Caco-2 (cell line): ENCODE results near the gene PPP2R1A. TPM values are rescaled to one million over a fixed set of nuclear protein-coding genes. Genes with fewer than 3 reads are reported as not detected.
"Not testable (repeated sequence)": the region's sequence is repeated elsewhere in the genome, so short reads cannot be mapped to it uniquely, and the experiment has no call there.

ENCODE experiments used
- BruUV-seq: library from RNA; stranded (reverse); fragments of 400-500 nt; replicated peaks from 2 replicates; lab custom pipeline; 2021; lab: Mats Ljungman, UMichigan
- CTCF ChIA-PET: fragments of 300-600 bp; sonication (Branson Sonifier 250); formaldehyde crosslinking; loops from one replicate; lab custom pipeline; 2022; ENCODE audit warnings: antibody characterized with exemption; lab: Charles Lee
- POLR2A ChIA-PET: fragments of 300-600 bp; sonication (Branson Sonifier 250); formaldehyde crosslinking; loops from one replicate; lab custom pipeline; 2022; ENCODE audit warnings: antibody characterized with exemption; lab: Charles Lee
- DNase-seq, 2 experiments: peaks; one replicate each; pipeline versions ENCODE4 v3.0.0 to v3.0.0-alpha.2; 2020 to 2022
- H3K27me3 ChIP-seq: replicated peaks from 2 replicates; pipeline ENCODE4 v1.6.0; 2011; ENCODE audit warnings: low read length; ENCODE audit not compliant: control insufficient read depth, insufficient read depth
- H3K36me3 ChIP-seq: 2 replicates; pipeline ENCODE4 v1.5.1; 2011; ENCODE audit warnings: low read length; ENCODE audit not compliant: control insufficient read depth, insufficient read depth
- H3K4me1 ChIP-seq: fragments of 250-450 bp; sonication (Bioruptor Pico); 2 replicates; pipeline ENCODE4 v1.5.1; 2020; ENCODE audit warnings: mild to moderate bottlenecking
- H3K4me3 ChIP-seq: 2 replicates; pipeline ENCODE4 v1.5.1; 2011; ENCODE audit warnings: low read depth, mild to moderate bottlenecking, control low read depth, low read length
- H3K9me3 ChIP-seq: fragments of 250-450 bp; sonication (Bioruptor Pico); 2 replicates; pipeline ENCODE4 v1.5.1; 2020; ENCODE audit warnings: mild to moderate bottlenecking, moderate library complexity
- H3K27ac Mint-ChIP-seq: one replicate; pipeline ENCODE4 v1.8.0; 2022; ENCODE audit warnings: mixed read lengths; ENCODE audit not compliant: unreplicated experiment
- H3K27me3 Mint-ChIP-seq: one replicate; pipeline ENCODE4 v1.8.0; 2022; ENCODE audit warnings: mixed read lengths; ENCODE audit not compliant: insufficient read depth, unreplicated experiment
- H3K36me3 Mint-ChIP-seq: one replicate; pipeline ENCODE4 v1.8.0; 2022; ENCODE audit warnings: mild to moderate bottlenecking, mixed read lengths; ENCODE audit not compliant: insufficient read depth, unreplicated experiment
- H3K4me1 Mint-ChIP-seq: one replicate; pipeline ENCODE4 v1.8.0; 2022; ENCODE audit warnings: low read depth, mixed read lengths; ENCODE audit not compliant: unreplicated experiment
- H3K4me3 Mint-ChIP-seq: one replicate; pipeline ENCODE4 v1.8.0; 2022; ENCODE audit warnings: mild to moderate bottlenecking, moderate library complexity, mixed read lengths; ENCODE audit not compliant: unreplicated experiment
- H3K9me3 Mint-ChIP-seq: one replicate; pipeline ENCODE4 v1.8.0; 2022; ENCODE audit warnings: mixed read lengths; ENCODE audit not compliant: unreplicated experiment
- CTCF ChIP-seq, 2 experiments: fragments of 200-600 bp in 1 of 2; IDR thresholded peaks; 1 replicate in 1 of 2; 2 replicates in 1 of 2; pipeline versions ENCODE4 v1.5.1 to v1.8.0; 2011 to 2022; ENCODE audit warnings: antibody characterized with exemption in 1 of 2, control low read depth in 1 of 2, inconsistent platforms in 1 of 2, low read depth in 1 of 2, low read length in 1 of 2, mild to moderate bottlenecking in 1 of 2, moderate library complexity in 1 of 2; ENCODE audit not compliant: insufficient read depth in 1 of 2, severe bottlenecking in 1 of 2, unreplicated experiment in 1 of 2
- intact Hi-C: fragments of 100-400 bp; cut with micrococcal nuclease; formaldehyde crosslinking; loops from one replicate; pipeline ENCODE4 v1.10.0; 2022; ENCODE audit not compliant: unreplicated experiment
- total RNA-seq: library from RNA; stranded (reverse); gene quantifications from 2 replicates; pipeline ENCODE4 v1.2.3, GENCODE V29; 2022

The PPP2R1A gene
- total RNA-seq, 1 experiment from 2014 or later: 279 TPM

- CTCF ChIA-PET: no interaction called here
- no peak overlapping the region for H3K27ac Mint-ChIP-seq
- H3K4me3 Mint-ChIP-seq: no peak overlapping the region
- no peaks in the 10 kb centered on the region for H3K36me3 Mint-ChIP-seq
- no peaks in the 10 kb centered on the region for H3K27me3 ChIP-seq
- peaks cover 13% of the 10 kb centered on the region for H3K9me3 Mint-ChIP-seq
- TF ChIP-seq CTCF (IDR thresholded peaks at IDR 0.05; ENCODE audit: insufficient read depth in 1 of 2, low read depth in 1 of 2, low read length in 1 of 2, severe bottlenecking in 1 of 2, unreplicated experiment in 1 of 2): no peak
- no peaks in the 10 kb centered on the region for H3K4me1 ChIP-seq
- intact Hi-C loops: no loop called here
- peaks cover 11% of the 10 kb centered on the region; the same call in 1 of the 2 replicates for H3K9me3 ChIP-seq
- no peak overlapping the region for H3K4me3 ChIP-seq
- H3K36me3 ChIP-seq: no peaks in the 10 kb centered on the region
- no peaks in the 10 kb centered on the region for H3K27me3 Mint-ChIP-seq
- H3K4me1 Mint-ChIP-seq: no peaks in the 10 kb centered on the region
- DNase-seq: no peak
- POLR2A ChIA-PET: no interaction called here
- BruUV-seq: no TSS peak
Observed at GRCh38 chr19:52258426-52258825, 68.6 kb downstream of the PPP2R1A start.

DNA sequence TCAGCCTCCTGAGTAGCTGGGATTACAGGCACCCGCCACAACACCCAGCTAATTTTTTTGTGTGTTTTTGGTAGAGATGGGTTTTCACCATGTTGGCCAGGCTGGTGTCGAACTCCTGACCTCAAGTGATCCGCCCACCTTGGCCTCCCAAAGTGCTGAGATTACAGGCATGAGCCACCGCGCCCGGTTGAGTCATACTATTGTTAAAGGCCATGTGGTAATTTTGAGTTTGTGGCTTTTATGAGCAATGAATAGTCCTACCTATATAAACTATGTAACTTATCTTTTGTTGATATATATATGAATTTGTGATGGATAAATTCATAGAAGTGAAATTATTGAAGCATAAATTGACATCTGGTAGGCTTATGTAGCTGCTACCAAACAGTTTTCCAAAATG, 75.7 kb downstream of the PPP2R1A start:
- H3K9me3 Mint-ChIP-seq, H3K9me3 ChIP-seq, CTCF ChIA-PET, H3K27me3 Mint-ChIP-seq, H3K36me3 ChIP-seq, H3K4me1 Mint-ChIP-seq, BruUV-seq, H3K27me3 ChIP-seq, H3K4me1 ChIP-seq, intact Hi-C loops, DNase-seq, H3K4me3 Mint-ChIP-seq, H3K27ac Mint-ChIP-seq, POLR2A ChIA-PET, H3K4me3 ChIP-seq: not testable (repeated sequence)
- H3K36me3 Mint-ChIP-seq: peaks cover 14% of the 10 kb centered on the region

GRCh38 chr19:52269338-52270261, 79.7 kb downstream of the PPP2R1A start, which contains the start of gene ZNF766:
Gene ZNF766 (plus strand): TSS chr19:52269587. CDS start chr19:52269614, 27 bp downstream.
- peaks cover 11% of the 10 kb centered on the region for H3K4me1 Mint-ChIP-seq
- DNase-seq: peak; percentile 97 to 98
- Histone ChIP-seq H3K27me3 (no peaks in the 10 kb centered on the region), H3K4me3 (peak within 1 kb of the TSS; percentile 53), H3K4me1 (no peaks in the 10 kb centered on the region), H3K36me3 (peaks cover 3% of the 10 kb centered on the region), H3K9me3 (peaks cover 6% of the 10 kb centered on the region)
- ChIA-PET CTCF (no interaction called here), POLR2A (no interaction called here)
- peak within 1 kb of the TSS; percentile 82 for H3K27ac Mint-ChIP-seq
- intact Hi-C loops: no loop called here
- H3K36me3 Mint-ChIP-seq: peaks cover 44% of the 10 kb centered on the region
- H3K27me3 Mint-ChIP-seq: no peaks in the 10 kb centered on the region
- peaks cover 41% of the 10 kb centered on the region for H3K9me3 Mint-ChIP-seq
- TSS peak; percentile 78 for BruUV-seq
- no peak for TF ChIP-seq CTCF (IDR thresholded peaks at IDR 0.05; ENCODE audit: insufficient read depth in 1 of 2, low read depth in 1 of 2, low read length in 1 of 2, severe bottlenecking in 1 of 2, unreplicated experiment in 1 of 2)
- peak within 1 kb of the TSS; percentile 83 for H3K4me3 Mint-ChIP-seq
